GM12865 (cell line): Measurements from ENCODE around the gene KDM5A.
"Not testable (repeated sequence)": the region's sequence is repeated elsewhere in the genome, so short reads cannot be mapped to it uniquely, and the experiment has no call there.

Experiments used
- DNase-seq: peaks from one replicate; pipeline ENCODE4 v3.0.0; 2010; ENCODE audit warnings: low read depth
- H3K4me3 ChIP-seq: 2 replicates; pipeline ENCODE4 v1.5.1; 2011; ENCODE audit warnings: mild to moderate bottlenecking, low read depth, low read length, control low read depth
- CTCF ChIP-seq: IDR thresholded peaks from 2 replicates; pipeline ENCODE4 v1.5.1; 2011; ENCODE audit warnings: low read length, control low read depth, low read depth, inconsistent platforms; ENCODE audit not compliant: insufficient read depth; ENCODE audit errors: missing control alignments

The KDM5A gene

GRCh38 chr12:400828-401227, 11.7 kb upstream of the KDM5A start:
- no peak for TF ChIP-seq CTCF
- no peak for DNase-seq
- peak overlapping the region; percentile 51 for H3K4me3 ChIP-seq

GRCh38 chr12:388541-389141, 479 bp downstream of the KDM5A start:
- H3K4me3 ChIP-seq, result peak overlapping the region; percentile 99
- TF ChIP-seq CTCF, result no peak
- peak; percentile 77 for DNase-seq

- DNase-seq, result no peak
- TF ChIP-seq CTCF, result no peak
- H3K4me3 ChIP-seq, result peak overlapping the region; percentile 99
Measured at GRCh38 chr12:388012-388411, 1.1 kb downstream of the KDM5A start.

GRCh38 chr12:386651-387050, 2.5 kb downstream of the KDM5A start:
- no peak for TF ChIP-seq CTCF
- H3K4me3 ChIP-seq, result peak overlapping the region; percentile 99
- DNase-seq, result no peak

- not testable (repeated sequence) for DNase-seq, H3K4me3 ChIP-seq
Measured at GRCh38 chr12:370739-371485, 18.2 kb downstream of the KDM5A start.

GRCh38 chr12:367972-368371, 21.1 kb downstream of the KDM5A start:
- no peak for TF ChIP-seq CTCF
- no peak for DNase-seq
- no peak overlapping the region for H3K4me3 ChIP-seq

GRCh38 chr12:366820-367219, 22.3 kb downstream of the KDM5A start:
- no peak overlapping the region for H3K4me3 ChIP-seq
- DNase-seq, result no peak
- TF ChIP-seq CTCF, result no peak
